ENCODE measurements around the gene SBK2.

- TF ChIP-seq CTCF (conservative IDR thresholded peaks at IDR 0.05 in 1 of 2, IDR thresholded peaks at IDR 0.05 in 1 of 2; ENCODE audit: low read depth in 1 of 2, low read length in 2 of 2), result no peak
- TF ChIP-seq EZH2 (IDR thresholded peaks at IDR 0.05; ENCODE audit: low read length, missing control alignments), result no peak
Observed at GRCh38 chr19:55554741-55555152, 17.8 kb upstream of the SBK2 start.
